GM18858 (cell line): ENCODE results near the gene ZNF888.
"Not testable (repeated sequence)": the region's sequence is repeated elsewhere in the genome, so short reads cannot be mapped to it uniquely, and the experiment has no call there.

ENCODE experiments used
- ATAC-seq: cut with Tn5 transposase; IDR thresholded peaks from one replicate; pipeline ENCODE4 v1.9.1; 2021; ENCODE audit not compliant: unreplicated experiment

ZNF888 gene

DNA sequence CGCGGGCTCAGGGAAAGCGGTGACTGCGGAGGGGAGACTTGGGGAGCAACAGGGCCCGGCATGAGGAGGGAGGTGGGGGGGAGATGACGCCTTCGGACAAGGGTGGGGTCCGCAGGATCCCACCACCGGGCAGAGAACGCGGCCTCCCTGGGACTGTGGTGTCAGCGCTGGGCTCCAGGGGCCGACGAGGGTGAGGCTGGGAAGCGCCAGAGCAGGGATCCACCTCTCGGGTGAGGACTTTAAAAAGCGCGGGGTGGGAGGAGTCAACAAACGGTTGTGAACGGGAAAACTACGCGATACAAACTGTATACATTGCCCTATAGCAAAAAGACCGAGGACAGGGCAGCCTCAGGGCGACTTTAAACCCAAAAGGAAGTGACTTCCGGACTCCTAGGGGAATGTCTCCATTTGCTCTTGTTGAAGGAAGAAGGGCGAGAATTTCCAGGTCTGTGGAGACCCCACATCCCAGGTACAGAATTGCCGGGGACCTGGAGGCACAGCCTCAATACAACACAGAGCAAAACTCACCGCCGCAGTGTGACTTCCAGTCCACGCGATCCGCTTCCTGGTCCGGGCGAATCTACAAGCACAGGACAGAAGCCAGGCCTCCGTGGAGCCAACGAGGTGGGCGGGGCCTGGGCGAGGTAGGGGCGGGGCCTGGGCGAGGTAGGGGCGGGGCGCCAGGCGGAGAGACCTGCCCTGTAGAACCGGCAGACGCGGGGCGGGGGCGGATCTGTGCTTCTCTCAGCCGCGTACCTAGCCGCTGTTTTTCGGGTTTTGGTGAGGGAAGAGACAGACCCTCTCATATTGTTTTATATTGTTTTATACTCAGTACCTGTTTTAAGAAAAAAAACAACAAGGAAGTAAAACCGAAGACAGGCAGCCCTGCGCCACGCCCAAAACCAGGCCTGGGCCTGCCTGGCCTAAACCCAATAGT is at the start of gene ZNF888:
ZNF888 (minus strand) TSS at position 588 of the 937 bp plus-strand sequence. CDS start 5,555 bp downstream, outside the sequence.
- ATAC-seq = no peak

GRCh38 chr19:52967772-52968171 is 44.5 kb upstream of the ZNF888 start:
- no peak for ATAC-seq

DNA sequence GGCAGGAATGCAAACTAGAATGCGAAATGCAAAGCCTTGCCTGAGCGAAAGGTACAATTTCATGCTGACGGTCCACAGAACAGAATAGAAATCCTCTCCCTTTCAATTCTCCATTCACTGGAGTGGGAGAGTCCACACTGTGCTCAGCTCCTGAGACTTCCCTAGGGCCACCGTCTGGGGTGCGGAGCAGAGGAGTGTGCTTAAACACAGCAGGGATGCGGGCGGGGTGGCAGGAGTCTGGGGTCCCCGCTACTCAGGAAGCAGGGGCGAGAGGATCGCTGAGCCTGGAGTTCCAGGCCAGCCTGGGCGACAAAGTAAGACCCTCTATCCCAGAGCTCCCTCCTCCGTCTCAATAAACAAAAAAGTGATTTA is 40.0 kb upstream of the ZNF888 start:
- peak; percentile 12 for ATAC-seq

- ATAC-seq = peak; percentile 67
These were observed 39.4 kb upstream of the ZNF888 start, which contains the start of gene ZNF816 for GRCh38 chr19:52962394-52963246. TSS of gene ZNF816 (minus strand) at chr19:52962881. CDS start at chr19:52956089, 6,792 bp downstream.

DNA sequence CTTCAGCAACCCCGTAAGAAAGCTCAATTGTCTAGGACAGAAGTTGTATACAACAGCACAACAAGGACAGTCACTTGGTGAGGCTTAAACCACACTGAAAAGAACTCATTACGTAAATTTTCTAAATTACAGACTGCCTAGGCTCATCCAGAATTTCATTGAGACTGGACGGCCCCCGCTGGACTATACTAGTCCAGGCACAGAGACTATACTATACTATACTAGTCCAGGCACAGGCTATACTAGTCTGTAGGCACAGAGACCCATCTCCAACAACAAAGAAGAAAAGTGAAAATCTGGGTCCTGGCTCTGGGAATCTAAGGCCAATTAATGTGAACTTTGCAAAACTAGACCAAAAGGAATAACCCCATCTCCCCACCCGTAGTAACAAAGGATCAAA is 38.8 kb upstream of the ZNF888 start:
- ATAC-seq = no peak

DNA sequence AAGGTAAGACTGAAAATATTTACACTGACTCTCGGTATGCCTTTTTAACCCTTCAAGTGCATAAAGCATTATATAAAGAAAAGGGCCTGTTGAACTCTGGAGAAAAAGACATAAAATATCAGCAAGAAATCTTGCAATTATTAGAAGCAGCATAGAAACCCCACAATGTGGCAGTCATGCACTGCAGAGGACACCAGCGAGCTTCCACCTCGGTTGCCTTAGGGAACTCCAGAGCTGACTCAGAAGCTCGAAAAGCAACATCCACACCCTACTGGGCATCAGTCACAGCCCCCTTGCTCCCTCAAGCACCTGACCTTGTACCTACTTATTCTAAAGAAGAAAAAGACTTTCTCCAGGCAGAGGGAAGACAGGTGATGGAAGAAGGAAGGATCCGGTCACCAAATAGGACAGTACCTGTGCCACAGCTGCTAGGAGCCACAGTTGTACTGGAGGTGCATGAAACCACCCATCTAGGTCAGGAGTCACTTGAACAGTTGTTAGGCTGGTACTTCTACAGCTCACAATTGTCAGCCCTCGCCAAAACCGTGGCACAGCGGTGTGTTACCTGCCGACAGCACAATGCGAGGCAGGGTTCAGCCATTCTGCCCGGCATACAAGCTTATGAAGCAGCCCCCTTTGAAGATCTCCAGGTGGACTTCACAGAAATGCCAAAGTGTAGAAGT is 36.5 kb upstream of the ZNF888 start:
- ATAC-seq = no peak

- ATAC-seq = no peak
These were observed 34.4 kb upstream of the ZNF888 start for GRCh38 chr19:52957591-52957990.

- ATAC-seq = no peak
These were observed 33.7 kb upstream of the ZNF888 start for GRCh38 chr19:52956917-52957316.

DNA sequence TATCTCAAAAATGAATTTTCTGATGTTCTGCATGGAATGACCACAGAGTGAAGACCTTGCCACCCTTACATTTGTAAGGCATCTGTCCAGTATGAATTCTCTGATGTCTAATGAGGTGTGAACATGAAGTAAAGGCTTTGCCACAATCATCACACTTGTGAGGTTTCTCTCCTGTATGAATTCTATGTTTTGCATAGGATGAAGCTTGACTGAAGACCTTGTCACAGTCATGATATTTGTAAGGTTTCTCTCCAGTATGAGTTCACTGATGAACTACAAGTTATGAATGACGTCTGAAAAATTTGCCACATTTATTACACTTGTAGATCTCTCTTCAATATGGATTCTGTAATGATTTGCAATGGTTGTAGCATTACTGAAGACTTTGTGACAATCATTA is 26.2 kb upstream of the ZNF888 start:
- no peak for ATAC-seq

DNA sequence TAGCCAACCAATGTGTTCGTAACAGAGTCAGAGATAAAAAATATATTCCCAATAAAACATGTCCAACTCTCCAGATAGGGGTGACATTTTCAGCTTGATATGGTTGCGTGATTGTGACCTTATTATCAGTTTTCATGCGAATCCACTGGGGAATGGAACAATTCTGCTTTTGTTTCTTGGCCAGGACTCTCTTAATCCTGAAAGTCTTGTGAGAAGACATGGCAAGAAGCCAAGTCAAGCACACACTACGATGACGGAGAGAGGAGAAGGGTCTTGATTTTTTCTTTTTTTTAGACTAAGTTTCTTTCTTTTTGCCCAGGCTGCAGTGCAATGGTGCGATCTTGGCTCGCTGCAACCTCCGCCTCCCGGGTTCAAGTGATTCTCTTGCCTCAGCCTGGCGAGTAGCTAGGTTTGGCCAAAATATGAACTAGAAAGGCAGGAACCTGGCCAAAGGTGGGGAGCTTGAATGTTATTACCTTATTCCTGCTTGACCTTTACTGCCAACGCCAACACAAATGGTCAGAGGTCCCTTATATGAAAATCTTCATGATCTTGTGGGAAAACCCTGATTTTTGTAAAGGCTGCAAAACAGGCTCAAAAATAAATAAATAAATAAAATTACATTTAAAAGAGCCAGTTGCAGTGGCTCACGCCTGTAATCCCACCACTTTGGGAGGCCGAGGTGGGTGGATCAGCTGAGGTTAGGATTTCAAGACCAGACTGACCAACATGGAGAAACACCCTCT is 25.0 kb upstream of the ZNF888 start:
- no peak for ATAC-seq

DNA sequence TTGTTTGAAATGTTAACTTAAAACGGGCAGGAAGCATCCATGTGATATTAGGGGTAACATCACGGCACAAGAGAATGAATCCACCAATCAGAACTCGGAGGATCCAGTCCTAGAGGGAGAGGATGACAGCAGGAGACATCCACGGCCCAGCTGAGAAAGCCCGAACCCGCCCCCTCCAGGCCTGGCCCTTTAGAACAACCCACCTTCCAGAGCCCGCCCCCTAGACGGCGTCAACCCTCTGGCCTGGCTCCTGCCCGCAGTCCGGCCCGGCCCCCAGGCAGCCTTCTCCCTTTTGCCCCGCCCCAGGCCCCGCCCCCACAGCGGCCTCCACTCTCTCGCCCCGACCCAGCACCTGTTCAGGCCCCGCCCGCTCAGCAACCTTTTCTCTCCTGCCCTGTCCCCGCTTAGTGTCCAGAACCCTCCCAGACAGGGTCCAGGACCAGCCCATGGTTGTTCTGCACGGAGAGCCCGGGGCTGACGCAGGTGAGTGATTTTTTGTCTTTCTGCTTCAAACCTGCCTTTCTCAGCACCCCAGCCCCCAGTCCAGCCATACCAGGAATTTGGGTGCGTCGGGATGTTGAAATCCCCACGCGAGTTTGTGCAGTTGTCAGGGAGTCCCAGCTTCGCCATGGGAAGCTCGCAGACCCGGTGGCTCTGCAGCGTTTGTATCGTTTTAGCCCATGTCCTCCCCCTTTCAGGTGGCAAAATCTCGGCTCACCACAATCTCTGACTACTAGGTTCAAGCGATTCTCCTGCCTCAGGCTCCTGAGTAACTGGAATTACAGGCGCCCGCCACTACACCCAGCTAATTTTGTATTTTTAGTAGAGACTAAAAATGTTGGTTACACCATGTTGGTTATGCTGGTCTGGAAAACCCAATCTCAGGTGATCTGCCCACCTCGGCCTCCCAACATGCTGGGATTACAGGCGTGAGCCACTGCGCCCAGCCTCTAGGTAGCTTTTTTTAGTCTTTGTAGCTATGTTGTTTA is 23.4 kb upstream of the ZNF888 start:
- ATAC-seq = no peak

GRCh38 chr19:52945652-52946321 is 22.6 kb upstream of the ZNF888 start:
- no peak for ATAC-seq

GRCh38 chr19:52944703-52945493 is 21.7 kb upstream of the ZNF888 start:
- not testable (repeated sequence) for ATAC-seq

GRCh38 chr19:52943884-52944643 is 20.8 kb upstream of the ZNF888 start:
- ATAC-seq = no peak

DNA sequence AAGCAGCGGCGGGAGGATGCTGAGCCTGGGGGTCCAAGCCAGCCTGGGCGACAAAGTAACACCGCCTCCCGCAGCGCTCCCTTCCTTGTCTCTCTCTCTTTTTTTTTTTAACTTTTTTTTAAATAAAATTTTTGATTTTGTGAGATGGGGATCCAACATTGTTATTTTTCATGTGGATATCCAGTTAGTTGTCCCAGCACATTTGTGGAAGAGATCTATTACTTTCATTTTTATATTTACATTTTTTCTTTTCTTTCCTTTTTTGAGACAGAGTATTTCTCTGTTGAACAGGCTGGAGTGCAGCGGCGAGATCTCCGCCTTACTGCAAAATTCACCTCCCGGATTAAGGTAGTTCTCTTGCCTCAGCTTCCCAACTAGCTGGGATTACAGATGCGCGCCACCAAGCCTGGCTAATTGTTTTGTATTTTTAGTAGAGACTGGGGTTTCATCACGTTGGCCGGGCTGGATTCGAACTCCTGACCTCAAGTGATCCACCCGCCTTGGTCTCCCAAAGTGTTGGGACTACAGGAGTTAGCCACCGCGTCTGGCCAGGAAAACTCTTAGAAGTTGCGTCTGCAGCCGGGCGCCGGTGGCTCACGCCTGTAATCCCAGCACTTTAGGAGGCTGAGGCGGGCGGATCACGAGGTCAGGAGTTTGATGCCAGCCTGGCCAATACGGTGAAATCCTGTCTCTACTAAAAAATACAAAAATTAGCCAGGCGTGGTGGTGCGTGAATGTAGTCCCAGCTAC is 20.1 kb upstream of the ZNF888 start:
- no peak for ATAC-seq

- ATAC-seq = no peak
These were observed 19.3 kb upstream of the ZNF888 start for GRCh38 chr19:52942386-52943133.
